Measurements from ENCODE around the gene TCF7L1.

The TCF7L1 gene

DNA sequence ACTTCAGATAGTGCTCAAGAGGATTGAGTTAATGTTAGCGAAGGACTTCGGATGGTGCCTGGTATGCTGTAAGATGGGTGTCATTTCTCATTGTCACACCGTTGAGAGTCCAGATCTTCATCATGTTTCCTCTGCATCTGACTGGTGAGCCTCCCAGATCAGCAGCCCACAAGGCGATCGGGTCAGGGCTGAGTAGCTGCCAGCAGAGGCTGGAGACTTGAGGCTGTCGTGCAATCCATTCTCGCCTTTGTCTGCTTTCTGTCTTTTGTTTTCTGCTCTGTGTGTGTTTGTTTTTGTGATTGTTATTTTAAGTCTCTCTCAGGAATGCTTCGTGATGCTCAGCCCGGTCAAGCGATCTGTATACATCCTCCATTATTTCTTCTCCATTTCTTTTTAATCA, 98.8 kb downstream of the TCF7L1 start:
- DNase-seq: no peak

DNA sequence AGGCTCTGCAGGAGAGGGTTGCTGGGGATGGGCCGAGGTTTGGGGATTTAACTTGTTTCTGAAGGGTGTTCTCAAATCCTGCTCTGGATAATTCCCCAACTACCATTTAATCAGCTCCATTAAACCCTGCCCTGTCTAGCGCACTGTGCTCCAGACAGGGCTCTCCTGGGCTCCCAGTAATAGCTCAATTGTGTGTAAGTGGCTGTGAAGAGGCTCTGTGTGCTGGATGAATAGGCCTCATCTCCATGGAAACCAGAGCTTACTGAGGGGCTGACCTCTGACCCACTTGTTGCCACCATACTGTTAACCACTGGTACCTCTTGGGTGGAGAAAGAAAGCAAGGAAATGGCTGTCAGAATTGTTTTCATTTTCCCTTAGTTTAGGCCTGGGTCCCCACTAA, 101.7 kb downstream of the TCF7L1 start:
- DNase-seq: no peak

DNA sequence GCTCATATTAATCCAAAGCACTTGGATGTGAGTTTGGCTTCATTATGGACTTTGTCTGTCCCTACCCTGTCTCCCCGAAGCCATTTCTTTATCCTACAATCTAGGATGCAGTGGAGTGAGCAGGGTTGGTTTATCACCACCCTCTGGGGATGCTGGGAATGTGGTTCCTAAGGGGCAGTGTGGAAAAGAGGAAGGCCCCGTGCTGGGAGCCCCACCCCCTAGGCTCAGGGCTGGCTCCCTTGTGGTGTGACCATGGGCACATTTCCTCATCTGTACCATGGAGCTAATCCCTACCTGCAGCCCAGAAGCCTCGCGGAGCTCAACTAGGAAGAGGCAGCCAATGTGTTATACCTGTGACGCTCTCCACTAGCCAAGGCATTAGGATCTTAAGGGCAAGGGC, 102.1 kb downstream of the TCF7L1 start:
- no peak for DNase-seq

DNA sequence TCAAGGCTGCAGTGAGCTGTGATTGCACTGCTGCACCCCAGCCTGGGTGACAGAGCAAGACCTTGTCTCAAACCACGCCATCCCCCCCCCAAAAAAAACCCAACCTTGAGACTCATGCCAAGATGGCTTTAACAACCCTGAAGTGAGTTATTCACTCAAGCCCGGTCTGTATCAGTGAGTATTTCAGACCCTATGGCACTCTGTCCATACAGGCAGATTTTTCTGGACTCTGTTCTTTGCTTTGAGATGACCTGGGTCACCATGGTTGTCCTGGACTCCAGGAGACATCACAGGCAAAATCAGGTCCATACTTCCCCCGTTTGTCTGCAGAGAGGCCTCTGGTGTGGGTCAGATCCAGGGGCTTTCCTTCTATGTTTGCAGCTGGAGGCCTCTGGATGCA, 102.9 kb downstream of the TCF7L1 start:
- no peak for DNase-seq

DNA sequence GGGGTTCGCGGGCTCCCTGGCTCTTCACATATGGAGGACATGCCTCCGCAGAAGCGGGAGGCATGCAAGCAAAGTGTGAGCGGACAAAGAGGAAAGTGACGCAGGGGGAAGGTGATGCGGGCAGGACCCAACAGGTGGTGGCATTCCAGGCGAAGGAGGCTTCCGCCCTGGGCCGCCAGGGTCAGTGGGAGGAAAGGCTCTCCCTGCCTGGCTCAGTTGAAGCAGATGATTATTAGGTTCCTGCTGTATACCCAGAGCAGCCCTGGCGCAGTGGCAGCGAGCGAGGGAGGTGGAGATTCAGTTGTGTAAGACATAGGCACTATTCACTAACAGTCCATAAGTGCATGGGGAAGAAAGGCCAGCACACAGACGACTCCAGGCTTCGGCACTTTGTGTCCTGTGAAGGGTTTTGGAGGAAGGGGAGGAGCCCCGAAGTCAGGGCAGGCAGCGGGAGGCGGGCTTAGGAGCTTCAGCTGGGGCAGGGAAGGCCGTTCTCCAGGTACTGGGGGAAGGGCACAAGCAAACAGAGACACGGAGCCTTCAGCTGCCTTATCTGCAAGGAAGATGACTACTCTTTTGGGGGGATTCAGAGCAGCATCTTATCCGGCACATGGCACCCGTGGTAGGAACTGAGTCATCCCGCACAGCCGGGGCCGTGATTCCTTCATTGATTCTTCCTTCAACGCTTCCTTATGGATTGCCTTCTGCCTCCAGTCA, 104.8 kb downstream of the TCF7L1 start:
- DNase-seq: no peak

DNA sequence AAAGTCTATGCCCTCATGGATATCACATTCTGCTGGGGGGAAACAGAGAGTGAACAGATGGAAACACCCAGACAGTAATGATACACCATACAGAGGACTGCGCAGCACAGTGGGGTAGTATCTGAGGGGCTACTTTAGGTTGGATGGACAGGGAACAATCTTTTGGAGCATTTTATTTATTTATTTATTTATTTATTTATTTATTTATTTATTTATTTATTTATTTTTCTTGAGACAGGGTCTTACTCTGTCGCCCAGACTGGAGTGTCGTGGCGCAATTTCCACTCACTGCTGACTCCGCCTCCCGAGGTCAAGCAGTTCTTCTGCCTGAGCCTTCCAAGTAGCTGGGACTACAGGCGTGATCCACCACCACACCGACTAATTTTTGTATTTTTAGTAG, 105.4 kb downstream of the TCF7L1 start:
- no peak for DNase-seq

DNA sequence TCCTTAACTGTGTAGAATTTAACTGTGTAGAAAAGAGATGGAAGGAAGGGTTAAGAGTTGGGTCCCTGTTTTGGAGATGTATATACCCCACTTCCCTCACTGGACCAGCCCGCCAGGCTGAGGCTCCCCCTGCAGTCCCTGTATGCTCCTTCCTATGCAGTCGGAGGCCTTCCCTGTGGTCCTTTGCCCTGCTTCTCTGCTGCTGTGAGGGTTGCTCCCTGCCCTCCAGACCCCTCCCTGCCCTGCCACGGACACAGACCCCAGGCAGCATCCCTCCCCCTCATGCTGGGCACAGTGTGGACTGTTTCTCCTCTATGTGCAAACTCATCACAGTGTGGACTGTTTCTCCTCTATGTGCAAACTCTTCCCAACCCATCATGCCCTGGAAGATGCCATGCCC, 105.9 kb downstream of the TCF7L1 start:
- no peak for DNase-seq

DNA sequence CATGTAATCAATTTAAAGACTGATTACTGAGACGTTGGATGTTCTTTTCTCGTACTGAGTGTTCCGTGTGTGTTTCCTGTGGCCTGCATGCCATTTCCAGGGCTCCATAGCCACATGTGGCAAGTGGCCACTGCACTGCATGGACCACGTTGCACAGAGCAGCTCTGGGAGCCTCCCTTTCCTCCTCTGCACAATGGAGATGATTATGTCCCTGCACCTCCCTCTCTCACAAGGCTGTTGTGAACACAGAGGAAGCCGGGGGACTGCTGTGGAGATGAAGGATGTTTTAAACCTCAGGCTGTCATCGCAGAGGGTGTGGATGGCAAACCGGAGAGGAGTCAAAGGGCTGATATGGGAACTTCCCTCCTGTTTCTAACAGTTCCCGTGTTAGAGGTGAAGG, 106.9 kb downstream of the TCF7L1 start:
- no peak for DNase-seq

DNA sequence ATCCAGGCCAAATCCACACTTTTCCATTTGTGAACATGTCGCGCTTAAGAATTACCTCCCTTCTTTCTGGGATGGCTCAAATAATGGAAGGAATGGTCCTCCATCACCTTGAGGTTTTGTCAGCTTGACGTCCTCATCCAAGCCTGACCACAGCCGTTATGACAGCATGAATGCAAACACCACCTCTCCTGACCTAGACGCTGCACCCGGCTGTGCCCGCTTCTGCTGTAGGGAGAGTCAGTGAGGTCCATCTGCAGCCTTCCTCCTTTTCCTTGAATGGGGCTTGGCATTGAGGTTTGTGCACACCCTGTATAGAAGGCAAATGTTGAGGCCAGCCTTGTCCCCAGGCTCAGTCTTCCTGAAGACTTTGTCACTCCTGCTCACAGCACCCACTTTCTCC, 109.1 kb downstream of the TCF7L1 start:
- no peak for DNase-seq

DNA sequence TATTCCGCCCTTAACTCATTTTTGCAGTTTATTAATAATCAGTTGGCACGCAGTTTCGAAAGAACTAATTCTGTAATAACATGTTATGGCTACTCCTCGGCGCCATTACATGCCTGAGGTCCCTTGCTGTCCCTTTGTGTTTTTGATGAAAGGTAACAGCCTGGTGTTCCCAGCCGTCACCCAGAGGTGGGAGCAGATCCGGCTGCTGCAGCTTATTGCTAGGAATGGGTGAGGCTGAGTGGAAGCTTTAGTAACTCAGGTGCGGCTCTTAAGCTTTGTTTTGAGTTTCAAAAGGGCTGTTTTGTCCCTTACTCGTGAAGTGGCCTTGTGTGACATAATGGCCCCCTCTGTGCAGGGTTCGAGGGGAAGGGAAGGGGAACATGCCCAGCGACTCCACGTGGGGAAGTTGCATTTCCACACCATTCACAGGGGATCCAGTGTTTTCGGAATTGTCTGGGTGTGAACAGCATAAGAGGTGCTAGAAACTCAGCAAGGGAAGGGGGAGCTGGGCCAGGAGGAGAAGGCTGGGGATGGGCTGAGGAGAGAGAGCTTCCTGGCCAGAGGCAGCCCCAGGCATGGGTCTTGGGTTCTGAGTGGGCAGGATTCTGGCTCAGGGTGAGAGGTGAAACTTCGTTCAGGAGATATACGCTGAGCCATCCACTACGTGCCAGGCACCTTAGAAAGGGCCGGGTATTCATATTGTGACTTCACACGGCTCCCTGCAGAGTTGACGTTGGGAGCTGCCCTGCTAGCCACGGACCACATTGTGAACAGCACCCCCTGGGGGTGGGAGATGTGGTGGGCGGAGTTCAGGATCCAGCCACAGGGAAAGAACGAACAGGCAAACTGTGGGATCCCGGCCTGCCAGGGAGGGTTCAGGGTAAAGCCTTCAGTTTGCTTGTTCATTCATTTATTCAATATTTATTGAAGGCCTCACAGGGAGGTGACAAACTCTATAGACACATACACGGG, 110.2 kb downstream of the TCF7L1 start:
- no peak for DNase-seq

DNA sequence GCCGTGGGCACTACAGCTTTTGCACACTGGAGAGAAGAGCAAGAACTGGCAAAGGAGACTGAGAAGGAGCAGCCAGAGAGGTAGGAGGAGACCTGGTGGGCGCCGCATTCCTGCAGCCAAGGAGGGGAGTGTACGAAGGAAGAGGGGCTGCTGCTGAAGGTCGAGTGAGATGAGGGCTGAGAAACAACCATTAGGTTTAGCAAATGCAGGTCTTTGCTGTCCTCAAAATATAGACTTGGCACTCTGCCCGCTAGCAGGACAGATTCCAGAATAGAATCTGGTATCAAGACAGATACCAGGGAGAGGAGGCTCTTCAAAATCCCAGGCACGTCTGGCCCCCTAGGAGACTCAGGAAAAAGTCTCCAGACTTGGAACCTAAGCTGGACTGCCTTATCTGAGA, 111.6 kb downstream of the TCF7L1 start:
- DNase-seq: no peak

DNA sequence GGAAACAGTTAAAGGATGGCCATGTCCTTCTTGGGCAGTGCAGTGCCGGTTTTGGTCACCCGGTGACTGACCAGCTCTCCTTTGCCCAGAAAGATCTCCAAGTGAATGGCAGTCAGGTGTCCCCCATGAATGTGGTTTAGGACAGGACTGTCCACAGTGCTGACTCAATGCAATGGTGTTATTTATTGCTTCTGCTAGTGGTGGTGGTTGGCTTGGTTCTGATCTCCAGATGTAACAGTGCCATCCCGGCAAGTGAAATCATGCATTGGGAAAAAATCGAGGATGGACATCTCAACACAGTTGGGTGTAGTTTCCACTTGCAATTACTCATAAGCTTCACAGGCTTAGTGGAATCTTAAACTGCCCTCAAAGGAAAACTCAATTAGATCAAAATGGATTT, 112.7 kb downstream of the TCF7L1 start:
- no peak for DNase-seq

DNA sequence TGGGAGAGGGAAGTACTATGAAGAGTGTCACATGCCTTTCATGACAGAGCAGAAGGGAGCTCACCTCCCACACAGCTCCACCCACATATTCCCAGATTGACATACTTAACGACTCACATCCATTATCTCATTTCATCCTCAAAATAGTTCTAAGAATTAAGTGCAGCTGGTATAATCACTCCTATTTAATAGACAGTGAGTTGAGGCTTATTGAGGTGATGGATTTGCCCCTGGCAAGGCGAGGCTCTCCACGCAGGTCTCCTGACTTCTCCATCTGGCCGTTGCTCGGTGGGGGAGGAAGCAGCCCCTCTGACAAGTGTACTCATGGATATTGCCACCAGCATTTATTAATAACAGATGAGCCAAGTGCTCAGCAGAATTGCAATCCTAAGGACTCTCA, 113.2 kb downstream of the TCF7L1 start:
- no peak for DNase-seq

DNA sequence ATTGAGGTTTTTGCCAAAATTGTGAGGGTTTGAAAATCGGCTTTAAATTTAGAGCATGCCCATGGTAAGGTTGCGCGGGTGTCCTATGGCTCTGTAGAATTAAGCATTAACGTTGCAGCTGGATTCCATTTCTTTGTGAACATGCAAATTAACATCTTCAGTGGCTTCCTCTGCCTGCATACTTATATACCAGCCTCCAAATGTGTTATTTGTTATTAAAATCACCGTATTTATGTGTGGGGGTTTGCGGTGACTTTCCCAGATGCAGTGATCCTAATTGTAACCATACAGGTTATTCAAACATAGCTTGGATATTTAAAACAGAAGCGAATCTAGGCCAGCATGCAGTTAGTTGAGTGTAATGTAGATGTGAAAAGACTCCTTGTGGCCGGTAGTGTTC, 114.4 kb downstream of the TCF7L1 start:
- no peak for DNase-seq

DNA sequence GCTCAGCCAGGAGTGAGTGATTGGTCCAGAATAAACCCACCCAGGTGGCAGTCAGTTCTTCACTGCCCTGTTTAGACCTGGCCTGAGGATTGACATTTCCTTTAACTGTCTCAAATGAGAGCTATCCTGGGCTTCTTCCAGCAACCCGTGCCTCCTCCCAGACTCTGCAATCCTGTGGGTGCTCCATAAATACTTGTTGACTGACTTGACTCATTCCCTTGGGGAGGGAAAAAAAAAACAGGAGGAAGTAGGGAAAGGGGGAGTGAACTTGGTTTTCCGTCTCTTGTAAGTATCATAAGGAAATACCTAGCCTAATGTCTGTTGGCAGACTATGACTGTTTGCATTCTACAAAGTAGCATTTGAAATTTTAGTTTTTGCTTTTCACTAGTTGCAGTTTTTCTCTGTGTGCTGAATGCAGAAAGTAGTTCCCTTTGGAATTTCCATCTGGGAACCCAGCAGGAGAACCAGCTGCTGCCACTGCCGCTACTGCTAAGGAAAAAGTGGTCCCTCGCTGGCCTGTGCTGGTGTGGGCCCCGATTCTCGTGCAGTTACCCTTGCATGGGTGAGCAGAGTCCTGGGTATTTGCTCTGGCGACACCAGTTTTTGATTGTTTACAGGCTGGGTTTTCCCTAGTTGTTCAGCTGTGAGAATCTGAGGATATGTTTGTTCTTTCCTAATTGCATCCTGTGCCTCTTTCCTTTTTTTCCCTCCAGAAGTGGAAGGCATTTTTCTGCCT, 115.7 kb downstream of the TCF7L1 start:
- DNase-seq: no peak

DNA sequence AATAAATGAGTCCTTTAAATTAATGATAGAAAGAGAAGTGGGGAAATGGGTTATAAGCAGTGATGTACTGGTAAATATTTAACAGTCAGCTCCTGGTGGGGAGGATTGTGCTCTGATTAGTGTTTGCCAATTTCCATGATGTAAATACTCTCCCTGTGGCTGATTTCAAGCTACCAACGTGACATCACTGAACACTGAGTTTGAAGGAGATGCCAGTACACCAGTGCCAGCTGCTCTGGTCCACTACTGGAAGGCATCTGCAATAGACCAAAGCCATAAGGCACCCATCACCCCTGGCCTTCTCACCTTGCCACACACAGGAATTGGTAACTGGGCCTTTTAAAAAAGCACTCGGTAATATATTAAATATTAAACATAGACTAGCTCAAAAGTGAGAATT, 116.9 kb downstream of the TCF7L1 start:
- no peak for DNase-seq

DNA sequence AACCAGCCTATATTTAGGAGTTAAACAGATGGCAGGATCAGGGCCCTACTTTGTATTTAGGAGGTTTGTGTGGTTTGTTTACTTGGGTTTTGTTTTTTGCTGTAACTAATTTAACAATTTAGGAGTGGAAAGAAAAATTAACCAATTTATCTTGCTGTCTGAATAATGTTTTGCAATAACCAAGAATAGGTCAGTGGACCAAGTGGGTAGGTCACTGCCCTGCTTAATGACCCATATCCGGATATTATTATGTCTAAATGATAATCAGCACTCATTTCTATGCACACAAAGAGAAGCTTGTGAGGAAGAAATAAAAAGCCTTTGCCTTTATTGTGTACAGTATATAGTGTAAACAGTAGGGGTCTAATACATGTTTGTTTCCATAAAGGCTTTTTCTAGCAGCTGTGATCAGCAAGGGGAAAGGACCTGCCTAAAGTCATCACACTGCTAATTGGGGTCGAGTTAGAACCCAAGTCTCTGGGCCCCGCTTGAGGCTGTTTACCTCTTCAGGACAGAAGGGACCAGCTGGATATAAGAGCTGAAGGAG, 118.0 kb downstream of the TCF7L1 start:
- DNase-seq: no peak

DNA sequence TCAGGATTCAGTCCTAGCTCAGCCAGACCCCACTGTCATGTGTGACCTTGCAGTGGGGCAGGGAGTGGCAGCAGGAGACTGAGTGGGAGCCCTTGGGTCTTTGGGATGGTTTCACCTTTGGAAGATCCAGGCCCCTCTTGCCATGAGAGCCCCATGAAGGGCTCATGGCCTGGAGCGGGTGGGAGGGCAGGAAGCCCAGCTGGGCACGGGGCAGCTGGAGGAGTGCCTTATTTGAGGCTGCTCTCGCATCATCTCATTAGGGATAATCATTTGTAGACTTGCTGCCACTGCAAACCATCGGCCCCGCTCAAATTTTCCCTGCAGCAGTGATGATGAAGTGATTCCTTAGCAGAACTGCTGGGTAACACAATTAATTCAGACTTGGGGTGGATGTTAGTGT, 120.7 kb downstream of the TCF7L1 start:
- no peak for DNase-seq

DNA sequence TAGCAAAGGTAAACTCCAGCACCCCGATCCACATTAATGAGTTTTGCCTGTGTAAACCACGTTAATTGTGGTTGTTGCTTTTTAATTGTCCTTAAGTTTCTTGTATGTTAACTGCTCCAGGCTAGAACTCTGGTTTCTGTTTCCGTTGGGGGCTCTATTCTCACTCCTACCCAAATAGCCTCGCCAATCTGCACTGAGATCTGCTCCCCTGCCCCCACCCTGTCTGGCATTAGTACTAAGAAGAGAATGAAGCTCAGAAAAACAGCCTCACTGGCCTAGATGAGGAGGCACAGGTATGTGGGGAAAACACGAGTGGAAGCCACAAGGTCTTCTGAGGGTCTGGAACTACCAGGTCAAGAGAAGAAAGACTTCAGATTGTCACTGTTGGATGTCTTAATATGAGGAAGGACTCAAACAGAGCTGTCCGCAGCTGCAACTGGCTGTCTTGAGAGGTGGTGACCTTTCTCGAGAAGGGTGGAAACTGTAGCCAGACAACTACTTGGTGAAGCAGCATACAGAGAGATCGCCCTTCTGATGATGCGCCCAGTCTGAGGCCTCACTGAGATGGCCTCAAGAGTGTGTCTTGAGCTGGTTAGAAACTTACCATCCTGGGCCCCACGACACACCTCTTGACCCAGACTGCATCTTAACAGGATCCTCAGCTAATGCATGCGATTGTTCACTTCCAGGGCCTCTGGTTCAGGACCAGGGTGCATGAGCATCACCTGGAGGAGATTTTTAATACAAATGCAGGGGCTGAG, 121.5 kb downstream of the TCF7L1 start:
- no peak for DNase-seq

DNA sequence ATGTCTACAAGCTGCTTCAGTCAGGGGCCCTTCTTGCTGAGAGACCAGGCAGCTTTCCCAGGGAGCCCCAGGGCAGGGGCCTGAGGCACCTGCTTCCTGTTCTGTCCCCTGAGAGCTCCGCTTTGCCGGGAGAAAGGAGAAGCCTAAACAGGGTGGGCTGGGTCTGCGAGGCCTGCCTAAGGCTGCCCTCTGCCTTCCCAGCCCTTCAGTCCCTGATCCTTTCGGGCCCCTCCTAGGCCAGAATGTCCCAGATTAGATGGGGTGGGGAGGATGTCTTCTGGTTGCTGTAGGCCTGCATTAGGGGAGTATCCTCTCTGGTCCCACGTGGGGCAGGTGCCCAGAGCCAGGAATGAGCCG, 122.2 kb downstream of the TCF7L1 start:
- DNase-seq: no peak

DNA sequence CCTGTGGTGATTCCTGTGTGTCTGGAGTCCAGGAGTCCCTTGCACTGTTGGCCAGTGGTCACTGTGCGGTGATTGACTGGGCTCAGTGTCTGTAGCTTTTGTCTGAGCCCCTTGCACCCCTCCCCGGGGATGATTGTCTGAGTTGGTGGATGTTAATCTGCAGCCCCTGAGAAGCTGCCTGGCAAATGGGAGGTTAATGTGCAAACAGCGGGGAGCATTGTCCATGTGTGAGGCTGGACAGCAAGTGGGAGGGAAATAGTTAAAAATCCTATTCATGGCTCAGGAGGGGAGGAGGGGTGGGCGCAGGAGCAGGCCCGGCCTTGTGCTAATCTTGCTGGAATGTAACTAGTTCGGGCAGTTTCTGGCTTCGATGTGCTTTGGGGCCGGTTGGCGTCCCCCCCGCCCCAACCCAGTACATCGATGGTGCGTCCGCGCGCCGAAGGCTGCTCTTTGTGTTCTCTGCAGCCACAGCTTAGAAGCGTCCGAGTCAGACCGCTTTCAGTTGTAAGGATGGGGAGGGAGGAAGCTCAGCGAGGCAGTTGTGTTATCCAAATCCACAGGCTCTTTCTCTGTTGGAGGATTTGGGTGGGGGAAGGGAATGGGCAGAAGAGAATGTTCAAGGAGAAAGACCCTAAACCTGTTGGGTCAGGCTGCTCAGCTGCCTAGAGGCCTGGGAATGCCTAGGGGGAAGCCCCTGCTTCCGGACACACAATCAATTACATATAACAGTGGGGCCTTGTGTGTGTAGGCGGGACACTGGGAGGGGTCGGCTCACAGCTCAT, 122.8 kb downstream of the TCF7L1 start:
- no peak for DNase-seq

All from activated CD8-positive, alpha-beta memory T cell treated with anti-CD3 and anti-CD28 coated beads for 24 hours (primary cell).